ENCODE data around the gene STK17B.

The STK17B gene

GRCh38 chr2:196186266-196186980, 15.0 kb upstream of the STK17B start:
- no peak for FAIRE-seq
- no peak for DNase-seq (ENCODE audit: extremely low spot score, insufficient read length, low read depth)

GRCh38 chr2:196184921-196185320, 13.5 kb upstream of the STK17B start:
- no peak for FAIRE-seq
- DNase-seq (ENCODE audit: extremely low spot score, insufficient read length, low read depth) = no peak

- FAIRE-seq (no peak), DNase-seq (ENCODE audit: extremely low spot score, insufficient read length, low read depth) (no peak)
These were observed 12.3 kb upstream of the STK17B start for GRCh38 chr2:196183528-196184231.

GRCh38 chr2:196183172-196183473, 11.7 kb upstream of the STK17B start:
- DNase-seq (ENCODE audit: extremely low spot score, insufficient read length, low read depth) = no peak
- peak; percentile 18 for FAIRE-seq

- FAIRE-seq (peak; percentile 94), DNase-seq (ENCODE audit: extremely low spot score, insufficient read length, low read depth) (no peak)
These were observed 11.2 kb upstream of the STK17B start for GRCh38 chr2:196182439-196183171.

GRCh38 chr2:196181484-196181883, 10.1 kb upstream of the STK17B start:
- FAIRE-seq = peak; percentile 31
- no peak for DNase-seq (ENCODE audit: extremely low spot score, insufficient read length, low read depth)

- DNase-seq (ENCODE audit: extremely low spot score, insufficient read length, low read depth) = no peak
These were observed 5.7 kb upstream of the STK17B start for GRCh38 chr2:196177124-196177523.

GRCh38 chr2:196176142-196176738, 4.9 kb upstream of the STK17B start:
- DNase-seq (ENCODE audit: extremely low spot score, insufficient read length, low read depth) (peak; percentile 43), FAIRE-seq (peak; percentile 97)

More at GRCh38 chr2:196177124-196177523, 5.7 kb upstream of the STK17B start:
- peak; percentile 66 for FAIRE-seq

- FAIRE-seq (no peak), DNase-seq (ENCODE audit: extremely low spot score, insufficient read length, low read depth) (no peak)
These were observed 3.0 kb upstream of the STK17B start for GRCh38 chr2:196174404-196174803.

GRCh38 chr2:196173505-196173904, 2.1 kb upstream of the STK17B start:
- FAIRE-seq (no peak), DNase-seq (ENCODE audit: extremely low spot score, insufficient read length, low read depth) (no peak)

- no peak for DNase-seq (ENCODE audit: extremely low spot score, insufficient read length, low read depth)
- FAIRE-seq = no peak
These were observed 1.6 kb upstream of the STK17B start for GRCh38 chr2:196172951-196173350.

GRCh38 chr2:196171946-196172345, 568 bp upstream of the STK17B start:
- DNase-seq (ENCODE audit: extremely low spot score, insufficient read length, low read depth) (no peak), FAIRE-seq (no peak)

- no peak for DNase-seq (ENCODE audit: extremely low spot score, insufficient read length, low read depth)
- FAIRE-seq = peak; percentile 75
These were observed 651 bp downstream of the STK17B start for GRCh38 chr2:196170606-196171247.

- no peak for DNase-seq (ENCODE audit: extremely low spot score, insufficient read length, low read depth)
- peak; percentile 72 for FAIRE-seq
These were observed 1.2 kb downstream of the STK17B start for GRCh38 chr2:196170213-196170605.

- no peak for DNase-seq (ENCODE audit: extremely low spot score, insufficient read length, low read depth)
- peak; percentile 9 for FAIRE-seq
These were observed 1.9 kb downstream of the STK17B start for GRCh38 chr2:196169516-196169915.

- FAIRE-seq (peak; percentile 44), DNase-seq (ENCODE audit: extremely low spot score, insufficient read length, low read depth) (no peak)
These were observed 3.2 kb downstream of the STK17B start for GRCh38 chr2:196168181-196168580.

- no peak for DNase-seq (ENCODE audit: extremely low spot score, insufficient read length, low read depth)
- peak; percentile 63 for FAIRE-seq
These were observed 3.7 kb downstream of the STK17B start for GRCh38 chr2:196167666-196168065.

- peak; percentile 76 for FAIRE-seq
- DNase-seq (ENCODE audit: extremely low spot score, insufficient read length, low read depth) = no peak
These were observed 4.5 kb downstream of the STK17B start for GRCh38 chr2:196166876-196167275.

- DNase-seq (ENCODE audit: extremely low spot score, insufficient read length, low read depth) (no peak), FAIRE-seq (peak; percentile 31)
These were observed 6.4 kb downstream of the STK17B start for GRCh38 chr2:196165016-196165415.

- FAIRE-seq = no peak
- DNase-seq (ENCODE audit: extremely low spot score, insufficient read length, low read depth) = no peak
These were observed 8.1 kb downstream of the STK17B start for GRCh38 chr2:196163285-196163684.

Measured in GM18507 (cell line).